CD4-positive, alpha-beta T cell treated with Interleukin-15 for 4 hours (primary cell): ENCODE results near the gene GTF3A.
A peak's percentile ranks its signal among the peaks of the same experiment; 100 is the strongest.
"Not testable (repeated sequence)": the region's sequence is repeated elsewhere in the genome, so short reads cannot be mapped to it uniquely, and the experiment has no call there.

Source experiments
- DNase-seq: peaks from one replicate; pipeline ENCODE4 v3.0.0-alpha.2; 2020; ENCODE audit warnings: low spot score

Gene GTF3A

GRCh38 chr13:27424246-27425157 lies at the start of gene GTF3A:
Gene GTF3A, plus strand, starts transcription at chr13:27424619.
- peak; percentile 87 for DNase-seq

GRCh38 chr13:27374650-27375049 lies 49.8 kb upstream of the GTF3A start:
- peak; percentile 58 for DNase-seq

DNA sequence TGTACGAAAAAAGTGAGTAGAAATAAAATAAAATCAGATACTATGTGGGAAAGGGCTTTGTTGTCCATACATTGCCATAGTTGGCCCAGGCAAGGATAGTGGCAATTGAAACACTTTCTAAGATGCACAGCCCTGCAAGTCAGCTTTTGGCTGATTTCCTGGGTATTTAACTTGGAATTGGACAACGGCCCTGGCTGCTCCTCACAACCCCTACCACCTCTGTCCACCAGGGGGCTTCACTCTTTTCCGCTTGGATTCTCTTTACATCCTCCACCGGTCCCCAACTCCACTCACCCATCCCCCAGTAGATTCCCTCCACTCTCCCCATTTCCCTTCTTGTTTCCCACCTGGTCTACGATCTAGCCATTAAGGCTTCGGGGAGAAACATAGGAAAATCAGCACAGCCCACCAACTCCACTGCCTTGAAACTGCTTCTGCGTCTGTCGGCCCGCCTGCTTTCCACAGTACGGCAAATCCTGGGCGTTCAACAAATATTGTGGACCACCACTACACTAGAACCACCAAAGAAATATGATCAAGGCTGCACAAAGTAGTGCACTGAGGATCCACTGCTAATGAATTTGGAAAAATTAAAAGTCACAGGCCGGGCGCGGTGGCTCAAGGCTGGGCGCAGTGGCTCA lies 48.6 kb upstream of the GTF3A start:
- DNase-seq, result peak; percentile 44

GRCh38 chr13:27379126-27379525 lies 45.3 kb upstream of the GTF3A start:
- DNase-seq, result no peak

DNA sequence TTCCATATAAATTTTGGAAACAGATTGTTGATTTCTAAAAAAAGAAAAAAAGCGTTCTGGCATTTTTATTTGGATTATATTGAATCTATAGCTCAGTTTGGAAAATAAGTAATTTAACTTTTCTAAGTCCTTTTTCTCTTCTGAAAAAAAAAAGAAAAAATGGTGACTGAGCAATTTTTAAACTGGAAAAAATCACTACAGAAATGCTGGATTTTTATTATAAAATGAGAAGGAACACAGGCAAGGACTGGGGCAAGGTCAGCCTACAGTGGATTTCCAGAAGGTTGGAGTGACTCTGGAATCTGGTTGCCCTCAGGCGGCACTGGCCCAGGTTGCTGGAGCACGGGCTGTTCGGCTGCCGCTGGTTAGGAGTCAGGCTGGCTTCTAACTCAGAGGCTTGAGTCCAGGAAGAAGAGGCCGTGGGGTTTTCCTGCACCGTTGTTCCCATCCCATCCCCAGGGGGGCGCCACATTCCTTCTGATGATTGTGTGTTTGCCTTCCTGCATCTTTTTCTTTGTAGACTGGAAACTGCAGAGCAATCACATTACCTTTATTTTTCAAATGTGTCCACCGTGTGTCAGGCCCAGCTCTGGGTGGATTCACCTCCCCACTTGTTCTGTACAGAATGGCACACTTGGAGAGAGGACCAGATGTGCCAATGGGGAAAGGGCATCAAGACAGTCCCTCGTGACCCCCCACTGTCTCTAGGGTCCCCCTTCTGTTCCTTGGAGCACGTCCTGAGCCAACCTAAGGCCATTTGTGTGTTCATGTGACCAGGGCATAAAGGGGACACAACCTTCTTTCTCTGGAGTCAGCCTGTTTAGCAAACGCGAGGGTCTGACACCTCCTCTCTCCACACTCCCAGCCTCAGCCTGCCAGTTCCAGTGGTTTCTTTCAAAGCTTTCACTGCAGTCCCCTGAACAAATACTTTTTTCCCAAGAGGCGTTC lies 44.5 kb upstream of the GTF3A start:
- DNase-seq, result peak; percentile 47

DNA sequence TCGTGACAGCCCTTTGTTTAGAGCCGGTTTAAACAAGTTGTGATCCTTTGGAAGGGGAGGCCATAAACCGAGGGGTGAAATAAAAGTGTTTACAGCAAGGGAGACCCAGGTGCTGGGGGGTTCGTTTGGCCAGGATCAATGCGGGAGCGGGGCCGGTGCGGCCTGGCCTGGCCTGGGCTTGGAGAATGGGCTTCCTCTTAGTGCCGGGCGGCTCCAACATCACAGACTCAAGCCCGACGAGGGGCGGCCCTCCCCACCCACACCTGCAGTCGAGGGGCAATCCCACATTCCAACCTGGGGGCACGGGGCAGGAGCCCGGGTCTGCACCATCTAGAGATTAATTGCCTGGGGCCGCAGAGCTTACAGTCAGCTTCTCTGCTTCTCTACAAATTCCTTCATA lies 42.8 kb upstream of the GTF3A start:
- no peak for DNase-seq

DNA sequence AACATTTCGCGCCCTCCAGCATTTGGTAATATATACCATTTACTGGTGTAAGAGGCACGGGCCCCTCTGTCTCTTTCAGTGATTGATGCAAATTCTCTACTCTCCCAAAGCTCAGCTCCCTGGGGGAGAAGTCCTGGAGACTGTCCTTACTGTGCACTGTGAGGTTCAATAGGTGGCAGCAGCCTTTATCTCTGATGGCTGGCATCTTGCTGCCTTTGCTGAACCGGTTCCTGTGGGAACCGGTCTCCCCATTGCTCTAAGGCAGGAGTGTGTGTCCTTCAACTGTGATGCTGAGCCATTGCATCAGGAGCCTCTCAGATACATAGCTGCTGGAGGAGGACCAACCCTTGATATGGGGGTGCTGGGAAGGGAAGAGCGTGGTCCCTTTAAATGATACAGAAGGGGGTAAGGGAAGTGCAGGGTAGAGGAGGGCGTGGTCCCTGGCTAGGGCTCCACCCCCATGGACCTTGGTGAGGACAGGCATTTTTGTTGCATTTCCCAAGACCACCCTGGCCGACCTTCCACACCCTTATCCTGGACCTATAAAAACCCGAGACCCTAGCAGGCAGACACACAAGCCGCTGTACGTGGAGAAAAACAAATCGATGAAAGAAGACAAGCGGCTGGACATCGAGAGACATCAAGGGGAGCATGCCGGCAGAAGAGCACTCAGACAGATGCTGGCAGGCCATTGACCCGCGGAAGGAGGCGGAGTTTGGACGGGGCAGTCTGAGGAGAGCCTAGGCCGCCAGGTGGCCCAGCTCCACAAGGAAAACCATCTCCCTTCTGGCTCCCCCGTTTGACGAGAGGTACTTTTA lies 41.1 kb upstream of the GTF3A start:
- DNase-seq, result no peak

DNA sequence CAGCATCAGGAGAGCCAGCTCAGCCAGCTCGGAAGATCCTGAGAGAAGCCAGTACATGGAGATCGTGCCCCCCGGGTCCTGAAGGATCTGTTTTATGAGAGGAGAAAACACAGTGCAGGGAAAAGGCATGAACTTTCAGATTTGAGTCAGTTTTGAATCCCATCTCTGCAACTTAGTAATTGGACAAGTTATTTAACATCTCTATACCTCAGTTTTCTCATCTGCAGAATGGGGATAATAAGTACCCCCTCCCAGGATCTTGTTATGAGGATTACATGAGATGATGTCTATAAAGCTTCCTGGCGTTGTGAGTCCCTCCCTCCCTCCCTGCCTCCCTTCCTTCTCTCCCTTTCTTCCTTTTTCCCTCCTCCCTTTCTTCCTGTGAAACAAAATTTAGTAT lies 40.1 kb upstream of the GTF3A start:
- no peak for DNase-seq

- DNase-seq, result no peak
Observed at GRCh38 chr13:27388241-27388640, 36.2 kb upstream of the GTF3A start.

- DNase-seq, result no peak
Observed at GRCh38 chr13:27389891-27390290, 34.5 kb upstream of the GTF3A start.

GRCh38 chr13:27391471-27391870 lies 32.9 kb upstream of the GTF3A start:
- no peak for DNase-seq

DNA sequence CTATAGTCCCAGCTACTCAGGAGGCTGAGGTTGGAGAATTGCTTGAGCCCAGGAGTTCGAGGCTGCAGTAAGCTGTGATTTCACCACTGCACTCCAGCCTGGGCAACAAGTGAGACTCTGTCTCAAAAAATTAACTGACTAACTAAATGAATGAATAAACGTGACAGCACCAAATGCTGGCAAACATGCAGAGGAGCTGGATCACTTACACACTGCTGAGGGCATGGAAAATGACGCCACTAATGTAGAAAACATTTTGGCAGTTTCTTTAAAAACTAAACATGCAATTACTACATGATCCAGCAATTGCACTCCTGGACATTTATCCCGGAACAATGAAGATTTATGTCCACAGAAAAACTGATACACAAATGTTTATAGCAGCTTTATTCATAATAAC lies 31.3 kb upstream of the GTF3A start:
- no peak for DNase-seq

GRCh38 chr13:27395007-27395510 lies 29.4 kb upstream of the GTF3A start:
- DNase-seq, result no peak

- no peak for DNase-seq
Observed at GRCh38 chr13:27396252-27396846, 28.1 kb upstream of the GTF3A start.

DNA sequence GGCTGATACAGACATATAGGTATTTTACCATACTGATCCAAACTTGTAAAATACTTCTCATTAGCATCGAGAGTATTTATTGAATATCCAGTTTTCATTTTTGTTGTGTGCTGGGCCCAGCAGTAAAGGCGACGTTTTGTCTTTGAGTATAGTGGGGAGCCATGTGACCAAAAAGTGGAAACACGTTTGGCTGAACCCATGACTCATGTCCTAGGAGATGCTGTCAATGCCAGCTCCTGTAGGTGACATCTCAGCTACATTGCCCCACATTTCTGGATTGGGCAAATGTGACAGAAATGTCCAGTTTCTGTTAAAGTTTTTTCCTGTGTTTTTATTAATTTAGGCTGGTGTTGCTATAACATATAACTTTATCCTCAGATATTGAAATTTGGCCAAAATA lies 26.1 kb upstream of the GTF3A start:
- DNase-seq, result no peak

- DNase-seq, result not testable (repeated sequence)
Observed at GRCh38 chr13:27400405-27400804, 24.0 kb upstream of the GTF3A start.

GRCh38 chr13:27401210-27401609 lies 23.2 kb upstream of the GTF3A start:
- DNase-seq, result no peak

- DNase-seq, result no peak
Observed at GRCh38 chr13:27403203-27403678, 21.2 kb upstream of the GTF3A start.

DNA sequence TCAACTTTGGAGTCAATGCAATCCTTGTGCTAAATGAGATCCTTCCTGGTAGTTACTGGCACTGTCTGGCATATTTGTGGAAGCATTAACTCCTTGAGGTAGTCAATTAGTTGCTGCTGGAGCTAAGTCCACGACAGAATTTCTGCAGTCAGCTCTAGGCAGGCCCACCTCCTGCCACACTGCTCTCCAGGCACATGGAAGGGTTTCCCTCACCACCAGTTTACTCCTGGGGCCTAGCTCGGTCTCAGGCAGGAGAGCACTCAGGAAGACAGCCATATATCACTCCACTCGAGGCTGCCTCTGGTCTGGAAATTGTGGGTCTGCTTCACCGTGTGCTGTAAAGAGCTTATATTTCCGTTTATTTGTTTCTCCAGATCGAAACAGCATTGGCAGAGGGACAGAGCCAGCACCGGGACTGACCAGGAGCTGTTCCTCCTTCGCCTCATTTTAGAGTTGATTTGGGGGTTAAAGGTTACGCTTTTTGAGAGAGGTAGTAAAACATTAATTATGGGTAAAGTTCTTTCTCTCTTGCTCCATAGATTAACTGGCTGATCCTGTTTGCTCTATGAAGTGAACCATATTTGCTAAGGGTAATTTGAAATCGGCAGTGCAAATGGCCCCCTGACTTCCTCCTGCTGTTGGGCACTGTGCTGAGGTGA lies 20.6 kb upstream of the GTF3A start:
- no peak for DNase-seq

GRCh38 chr13:27404680-27405079 lies 19.7 kb upstream of the GTF3A start:
- no peak for DNase-seq
